Left colon (tissue), 2 donors: ENCODE measurements around the gene RNF26. TPM values are rescaled to one million over a fixed set of nuclear protein-coding genes. Genes with fewer than 3 reads are reported as not detected.

Experiments used
- ATAC-seq: fragments of 200-7000 bp; cut with Tn5 transposase; one replicate; pipeline ENCODE4 v1.9.1; 2020; ENCODE audit warnings: mild to moderate bottlenecking, moderate library complexity
- DNase-seq, 2 donors: peaks; one replicate each; pipeline ENCODE4 v3.0.0-alpha.2; 2020
- intact Hi-C, 2 donors: fragments of 100-400 bp; cut with DNase I in 1 of 2; cut with micrococcal nuclease in 1 of 2; formaldehyde crosslinking; loops; one replicate each; pipeline versions ENCODE4 v1.11.2 to v1.14.0; 2022; cut with DNase I, micrococcal nuclease
- total RNA-seq, 2 donors: library from RNA; stranded (reverse); fragmentation: NEBNext Ultra II Directional; extraction: Animal tissue kit (Norgen Biotek cat#: 25700); gene quantifications; one replicate each; pipeline ENCODE4 v1.2.1, GENCODE V29; 2021
- donor health status: DM: no; HTN: no; CAD: no.
- donor health status: DM: yes; HTN: yes; CAD: no.

Gene RNF26
- total RNA-seq, 2 donors from 2014 or later: 19.9 to 24.0 TPM

GRCh38 chr11:119363851-119364590 lies 29.7 kb downstream of the RNF26 start:
- peak in 1 of 2 donors; percentile 67 for DNase-seq
- intact Hi-C loops: no loop called here
- peak; percentile 48 for ATAC-seq

GRCh38 chr11:119365071-119365591 lies 30.8 kb downstream of the RNF26 start:
- ATAC-seq: no peak
- intact Hi-C loops: no loop called here
- no peak for DNase-seq

- ATAC-seq (no peak), DNase-seq (no peak)
- intact Hi-C loops: no loop called here
Observed at GRCh38 chr11:119366690-119367620, 32.6 kb downstream of the RNF26 start.

- DNase-seq (no peak), ATAC-seq (no peak)
- intact Hi-C loops: no loop called here
Observed at GRCh38 chr11:119367661-119368120, 33.4 kb downstream of the RNF26 start.

- DNase-seq (peak; percentile 85 to 88), ATAC-seq (peak; percentile 71)
- intact Hi-C loops: no loop called here
Observed at GRCh38 chr11:119368121-119369034, 34.1 kb downstream of the RNF26 start.

GRCh38 chr11:119369132-119369925 lies 35.0 kb downstream of the RNF26 start:
- DNase-seq (peak; percentile 60 to 69), ATAC-seq (peak; percentile 45)
- intact Hi-C loops: no loop called here

GRCh38 chr11:119370486-119371046 lies 36.2 kb downstream of the RNF26 start:
- ATAC-seq: peak; percentile 49
- DNase-seq: no peak
- intact Hi-C loops: no loop called here

- DNase-seq (no peak), ATAC-seq (no peak)
- intact Hi-C loops: no loop called here
Observed at GRCh38 chr11:119371067-119371601, 36.8 kb downstream of the RNF26 start.

- intact Hi-C loops: no loop called here
- ATAC-seq (no peak), DNase-seq (no peak)
Observed at GRCh38 chr11:119371778-119372182, 37.5 kb downstream of the RNF26 start.

- DNase-seq (no peak), ATAC-seq (no peak)
- intact Hi-C loops: no loop called here
Observed at GRCh38 chr11:119372260-119373058, 38.1 kb downstream of the RNF26 start.

- intact Hi-C loops: no loop called here
- DNase-seq: no peak
- no peak for ATAC-seq
Observed at GRCh38 chr11:119373059-119373920, 39.0 kb downstream of the RNF26 start.

- DNase-seq (peak in 1 of 2 donors; percentile 80), ATAC-seq (peak; percentile 51)
- intact Hi-C loops: no loop called here
Observed at GRCh38 chr11:119373921-119374631, 39.7 kb downstream of the RNF26 start.

- intact Hi-C loops: no loop called here
- DNase-seq: no peak
- no peak for ATAC-seq
Observed at GRCh38 chr11:119374632-119375336, 40.5 kb downstream of the RNF26 start.
